Epithelial cell of alveolus of lung (primary cell): ENCODE data around the gene PPP2R1A. TPM values are rescaled to one million over a fixed set of nuclear protein-coding genes. Genes with fewer than 3 reads are reported as not detected.

Experiments
- total RNA-seq: library from RNA; depleted of rRNA; stranded (reverse); fragments of >200 nt; gene quantifications from 2 replicates; pipeline ENCODE4 v1.2.1, GENCODE V29; 2015

Gene PPP2R1A
- total RNA-seq: 231 and 295 TPM in 2 replicates

DNA sequence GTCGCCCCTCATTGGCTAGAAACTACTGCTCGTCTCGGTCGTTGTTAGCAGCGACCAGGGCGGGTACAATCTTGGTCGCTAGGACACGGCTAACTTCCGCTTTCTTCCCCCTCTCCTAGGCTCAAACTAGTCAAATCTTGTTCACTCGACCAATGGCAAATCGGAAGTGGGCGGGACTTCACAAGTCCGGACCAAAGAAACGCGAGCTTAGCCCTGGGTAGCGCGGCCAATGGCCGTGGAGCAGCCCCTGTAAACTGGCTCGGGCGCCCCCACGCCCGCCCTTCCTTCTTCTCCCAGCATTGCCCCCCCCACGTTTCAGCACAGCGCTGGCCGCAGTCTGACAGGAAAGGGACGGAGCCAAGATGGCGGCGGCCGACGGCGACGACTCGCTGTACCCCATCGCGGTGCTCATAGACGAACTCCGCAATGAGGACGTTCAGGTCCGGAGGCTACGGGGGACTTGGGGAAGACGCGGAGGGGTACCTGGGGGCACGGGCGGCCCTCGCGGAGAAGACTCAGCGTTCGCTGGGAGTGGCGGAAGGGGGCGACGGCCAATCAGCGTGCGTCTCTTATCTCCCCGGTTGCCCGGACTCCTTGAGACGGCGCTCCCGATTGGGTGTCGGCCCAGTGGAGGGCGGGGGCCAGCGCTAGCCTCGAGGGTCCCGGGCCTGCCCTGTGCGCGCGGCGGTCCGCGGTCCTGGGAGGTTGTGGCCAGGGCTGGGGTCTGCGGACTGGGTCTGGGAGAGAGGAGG is at the start of gene PPP2R1A:
PPP2R1A (plus strand) TSS at position 318 of the 752 bp plus-strand sequence; CDS start at position 363, 45 bp downstream.

DNA sequence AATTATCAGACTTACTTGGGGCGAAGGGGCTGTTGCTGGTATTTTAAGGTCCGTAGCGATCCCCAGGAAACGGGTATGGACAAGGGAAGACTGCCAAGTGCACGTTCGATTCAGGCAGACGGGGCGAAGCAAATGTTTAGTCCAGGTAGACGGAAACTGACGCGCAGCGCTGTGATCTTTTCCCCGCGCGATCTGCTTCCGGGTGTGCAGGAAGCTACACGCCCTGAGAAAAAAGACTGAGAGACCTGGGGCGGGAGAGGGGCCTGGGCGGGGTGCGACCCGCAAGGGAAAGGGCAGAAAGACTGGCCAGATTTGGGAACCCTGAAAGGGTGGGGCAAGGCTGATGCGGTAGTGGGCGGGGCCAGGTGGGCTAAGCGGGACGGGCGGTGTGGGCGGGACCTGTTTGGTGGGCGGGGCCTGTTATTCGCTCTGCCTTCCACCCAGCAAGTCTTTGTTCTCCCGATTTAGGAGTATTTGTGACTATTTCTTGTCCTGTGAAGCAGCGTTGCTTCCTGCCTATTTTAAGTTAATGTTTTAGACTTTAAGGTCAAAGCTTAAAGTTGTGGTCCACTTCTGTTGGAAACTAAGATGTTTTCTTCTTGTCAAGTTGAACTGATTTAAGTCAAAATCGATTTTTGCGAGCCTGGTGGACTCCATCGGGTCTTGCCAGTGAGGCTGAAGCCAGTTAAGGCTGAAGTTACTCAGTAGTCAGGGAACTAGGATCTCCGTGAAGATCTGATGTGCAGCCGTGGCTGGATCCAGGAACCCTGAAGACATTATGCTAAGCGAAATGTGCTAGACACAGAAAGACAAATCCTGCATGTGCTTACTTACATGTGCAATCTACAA is 18.3 kb upstream of the PPP2R1A start, which contains the start of gene ZNF836:
ZNF836 (minus strand) TSS at position 301 of the 849 bp plus-strand sequence. CDS start 3,549 bp downstream, outside the sequence.

GRCh38 chr19:52269338-52270261 is 79.7 kb downstream of the PPP2R1A start, which contains the start of gene ZNF766:
TSS of gene ZNF766 (plus strand) at chr19:52269587. CDS start at chr19:52269614, 27 bp downstream.

Other genes starting within 250 kb of the PPP2R1A start
- 4.0 and 11.0 TPM in 2 replicates for gene ZNF350, start 203.2 kb upstream of the PPP2R1A start, total RNA-seq
- 2.8 and 12.5 TPM in 2 replicates for gene ZNF615, start 181.8 kb upstream of the PPP2R1A start, total RNA-seq
- gene ZNF614, start 161.7 kb upstream of the PPP2R1A start, total RNA-seq: 7.0 and 10.0 TPM in 2 replicates
- gene ZNF432, start 141.2 kb upstream of the PPP2R1A start, total RNA-seq: 3.6 and 10.6 TPM in 2 replicates
- 4.9 and 9.1 TPM in 2 replicates for gene ZNF841, start 94.3 kb upstream of the PPP2R1A start, total RNA-seq
- 5.9 and 11.8 TPM in 2 replicates for gene ZNF616, start 50.1 kb upstream of the PPP2R1A start, total RNA-seq
- gene ZNF836, start 18.4 kb upstream of the PPP2R1A start, total RNA-seq: 2.7 and 6.0 TPM in 2 replicates
- gene ZNF766, start 79.5 kb downstream of the PPP2R1A start, total RNA-seq: 5.8 and 9.1 TPM in 2 replicates
- gene ZNF480, start 107.1 kb downstream of the PPP2R1A start, total RNA-seq: 2.5 and 12.2 TPM in 2 replicates
- 1.4 and 13.9 TPM in 2 replicates for gene ZNF610, start 146.2 kb downstream of the PPP2R1A start, total RNA-seq
- 17.1 and 29.9 TPM in 2 replicates for gene ZNF880, start 179.9 kb downstream of the PPP2R1A start, total RNA-seq
- gene ZNF528, start 207.8 kb downstream of the PPP2R1A start, total RNA-seq: 6.6 and 16.4 TPM in 2 replicates
- not detected in 2 replicates for gene ZNF534, start 239.1 kb downstream of the PPP2R1A start, total RNA-seq